GM18502 (cell line): ENCODE data around the gene F12.

Experiments used
- ATAC-seq: cut with Tn5 transposase; IDR thresholded peaks from one replicate; pipeline ENCODE4 v1.9.1; 2021; ENCODE audit warnings: mild to moderate bottlenecking; ENCODE audit not compliant: unreplicated experiment, poor library complexity

F12 gene

GRCh38 chr5:177372034-177372896 is 37.1 kb downstream of the F12 start:
- no peak for ATAC-seq

DNA sequence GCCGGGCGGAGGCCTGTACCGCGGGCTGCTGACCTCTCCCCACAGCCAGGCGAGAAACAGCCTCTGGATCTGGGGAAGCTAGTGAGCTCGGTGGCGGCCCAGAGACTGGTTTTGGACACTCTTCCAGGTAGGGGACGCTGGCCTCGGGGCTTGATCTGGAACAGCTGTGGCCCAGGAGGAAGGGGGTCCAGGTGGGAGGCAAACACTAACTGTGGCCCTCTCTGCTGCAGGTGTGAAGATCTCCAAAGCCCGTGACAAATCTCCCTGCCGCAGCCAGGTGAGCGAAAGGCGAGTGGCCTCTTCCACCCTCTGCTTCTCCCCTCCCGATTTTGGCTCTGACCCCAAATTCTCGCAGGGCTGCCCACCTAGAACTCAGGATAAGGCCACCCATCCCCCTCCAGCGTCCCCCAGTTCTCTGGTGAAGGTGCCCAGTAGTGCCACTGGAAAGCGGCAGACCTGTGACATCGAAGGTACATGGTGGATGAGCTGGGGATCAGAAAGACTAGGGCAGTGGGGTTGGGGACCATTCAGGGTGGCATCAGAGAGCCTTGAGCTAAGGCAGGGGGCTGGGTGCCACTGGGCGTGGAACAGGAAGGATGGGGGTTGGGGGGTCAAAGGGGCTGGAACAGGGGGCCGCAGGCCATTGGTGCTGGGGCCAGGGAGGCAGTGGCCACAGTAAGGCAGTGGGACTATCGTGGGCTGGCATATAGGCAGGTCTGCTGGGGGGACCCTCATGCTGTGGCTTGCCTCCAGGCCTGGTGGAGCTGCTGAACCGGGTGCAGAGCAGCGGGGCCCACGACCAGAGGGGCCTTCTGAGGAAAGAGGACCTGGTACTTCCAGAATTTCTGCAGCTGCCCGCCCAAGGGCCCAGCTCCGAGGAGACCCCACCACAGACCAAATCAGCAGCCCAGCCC is 38.0 kb downstream of the F12 start:
- no peak for ATAC-seq

DNA sequence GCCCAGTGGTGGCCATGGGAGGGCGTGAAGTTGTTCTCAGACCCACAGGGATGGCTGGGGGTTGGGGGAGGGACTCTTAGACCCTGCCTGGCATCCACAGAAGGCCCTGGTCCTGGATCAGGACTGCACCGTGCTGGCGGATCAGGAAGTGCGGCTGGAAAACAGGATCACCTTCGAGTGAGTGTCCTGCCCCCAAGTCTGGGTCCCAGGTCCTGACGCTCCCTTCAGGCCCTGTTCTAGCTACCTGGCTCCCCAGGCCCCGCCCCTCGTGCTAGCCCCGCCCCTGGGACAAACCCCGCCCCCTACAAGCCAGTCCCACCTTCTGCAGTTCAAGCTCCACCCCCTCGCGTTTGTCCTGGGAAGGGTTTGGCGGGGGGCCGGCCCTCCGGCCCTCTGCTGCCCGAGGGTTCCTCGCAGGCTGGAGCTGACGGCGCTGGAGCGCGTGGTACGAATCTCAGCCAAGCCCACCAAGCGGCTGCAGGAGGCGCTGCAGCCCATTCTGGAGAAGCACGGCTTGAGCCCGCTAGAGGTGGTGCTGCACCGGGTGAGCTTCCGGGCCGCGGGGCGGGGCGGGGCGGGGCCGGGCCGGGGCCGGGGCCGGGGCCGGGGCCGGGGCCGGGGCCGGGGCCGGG is 38.8 kb downstream of the F12 start:
- ATAC-seq: peak; percentile 69

GRCh38 chr5:177369645-177370440 is 39.5 kb downstream of the F12 start:
- no peak for ATAC-seq

DNA sequence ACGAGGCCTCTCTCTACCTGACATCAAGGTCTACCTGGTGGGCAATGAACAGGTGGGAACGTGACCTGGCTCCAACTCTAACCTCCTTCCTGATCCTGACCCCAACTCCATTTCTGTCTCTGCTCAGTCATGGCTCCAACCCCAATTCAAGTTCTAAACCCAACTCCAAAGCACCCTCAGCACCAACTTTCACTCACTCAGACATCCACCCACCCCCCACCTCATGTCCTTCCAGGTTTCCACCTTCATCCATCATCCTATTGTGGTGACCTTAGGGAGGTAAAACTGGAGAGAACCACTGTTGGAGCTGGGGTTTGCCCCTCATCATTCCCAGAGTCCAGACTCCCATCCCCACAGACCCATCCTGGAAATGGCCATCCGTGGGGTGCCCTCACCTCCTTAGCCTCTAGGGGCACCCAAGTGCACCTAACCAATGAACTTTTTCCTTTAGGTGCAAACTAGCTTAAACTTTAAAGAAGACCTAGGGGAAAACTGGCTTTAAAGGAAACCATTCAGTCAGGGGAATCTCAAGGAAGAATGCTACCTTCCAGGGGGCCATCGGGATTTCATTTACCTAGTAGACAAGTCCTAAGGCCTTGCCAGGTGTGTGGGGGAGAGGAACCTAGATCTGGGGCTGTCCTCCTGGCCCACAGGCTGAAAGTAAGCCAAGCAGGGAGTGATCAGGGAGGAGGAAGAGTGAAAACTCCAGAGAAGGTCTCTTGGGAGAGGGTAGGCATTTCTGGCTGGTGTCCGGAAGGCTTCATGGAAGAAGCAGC is 40.3 kb downstream of the F12 start:
- no peak for ATAC-seq

DNA sequence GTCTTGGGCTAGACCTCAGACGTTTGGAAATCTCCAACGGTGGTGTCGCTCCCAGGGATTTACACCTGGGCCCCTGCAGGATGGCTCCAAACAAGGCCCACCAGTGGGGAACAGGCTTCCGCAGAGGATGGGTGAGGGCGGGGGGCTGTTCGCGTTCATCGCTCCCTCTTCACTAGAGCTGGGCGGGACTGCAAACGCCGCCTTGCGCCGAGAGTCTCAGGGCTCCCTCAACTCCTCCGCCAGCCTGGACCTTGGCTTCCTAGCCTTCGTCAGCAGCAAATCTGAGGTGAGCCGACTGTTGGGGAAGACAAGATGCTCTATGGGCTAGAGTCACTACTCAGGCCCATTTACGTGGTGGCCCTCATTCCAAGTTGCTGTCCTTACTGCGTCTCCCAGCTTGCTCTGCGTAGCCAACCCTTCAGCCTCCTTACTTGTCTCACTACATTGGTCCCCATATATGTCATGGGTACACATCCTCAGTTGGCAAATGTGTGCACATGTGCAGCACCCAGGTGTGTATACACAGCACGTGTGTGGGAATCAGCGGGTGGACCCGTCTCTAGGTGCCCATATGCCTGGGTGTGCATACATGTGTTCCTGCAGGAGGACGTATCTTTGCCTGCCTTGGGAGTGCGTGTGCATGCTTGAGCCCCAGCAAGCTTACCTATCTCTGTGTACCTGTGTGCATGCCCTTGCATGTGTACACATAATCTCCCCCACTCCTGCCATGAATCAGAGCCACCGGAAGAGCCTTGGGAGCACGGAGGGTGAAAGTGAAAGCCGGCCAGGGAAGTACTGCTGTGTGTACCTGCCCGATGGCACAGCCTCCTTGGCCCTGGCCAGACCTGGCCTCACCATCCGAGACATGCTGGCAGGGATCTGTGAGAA is 41.1 kb downstream of the F12 start:
- ATAC-seq: no peak

GRCh38 chr5:177367323-177367848 is 42.0 kb downstream of the F12 start:
- ATAC-seq: no peak

GRCh38 chr5:177366528-177367322 is 42.6 kb downstream of the F12 start:
- no peak for ATAC-seq

DNA sequence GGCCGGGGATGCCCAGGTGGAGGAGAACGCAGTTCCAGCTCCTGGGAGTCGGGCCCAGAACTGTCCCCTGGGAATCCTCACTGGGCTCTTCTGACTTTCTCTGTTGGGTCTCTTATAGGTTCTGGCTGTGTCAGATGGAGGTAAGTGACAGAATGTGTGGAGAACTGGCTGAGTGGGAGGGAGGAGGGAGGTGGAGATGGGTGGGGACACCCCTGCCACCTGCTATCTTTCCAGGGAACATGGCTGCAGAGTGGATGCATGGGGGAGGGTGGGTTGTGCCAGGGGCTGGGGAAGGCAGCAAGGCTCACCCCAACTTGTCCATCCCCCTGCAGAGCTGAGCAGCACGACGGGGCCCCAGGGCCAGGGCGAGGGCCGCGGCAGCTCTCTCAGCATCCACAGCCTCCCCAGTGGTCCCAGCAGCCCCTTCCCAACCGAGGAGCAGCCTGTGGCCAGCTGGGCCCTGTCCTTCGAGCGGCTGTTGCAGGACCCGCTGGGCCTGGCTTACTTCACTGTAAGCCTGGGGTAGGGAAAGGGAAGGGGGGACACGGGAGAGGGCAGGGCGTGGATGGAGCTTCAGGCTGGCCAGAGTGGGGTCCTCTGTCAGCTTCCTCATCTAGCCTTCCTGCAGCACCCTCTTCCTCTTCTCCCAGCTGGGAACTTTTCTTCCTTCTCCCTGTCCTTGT is 43.4 kb downstream of the F12 start:
- no peak for ATAC-seq

GRCh38 chr5:177364159-177364962 is 45.0 kb downstream of the F12 start:
- no peak for ATAC-seq

GRCh38 chr5:177363565-177363964 is 45.8 kb downstream of the F12 start:
- ATAC-seq: no peak

DNA sequence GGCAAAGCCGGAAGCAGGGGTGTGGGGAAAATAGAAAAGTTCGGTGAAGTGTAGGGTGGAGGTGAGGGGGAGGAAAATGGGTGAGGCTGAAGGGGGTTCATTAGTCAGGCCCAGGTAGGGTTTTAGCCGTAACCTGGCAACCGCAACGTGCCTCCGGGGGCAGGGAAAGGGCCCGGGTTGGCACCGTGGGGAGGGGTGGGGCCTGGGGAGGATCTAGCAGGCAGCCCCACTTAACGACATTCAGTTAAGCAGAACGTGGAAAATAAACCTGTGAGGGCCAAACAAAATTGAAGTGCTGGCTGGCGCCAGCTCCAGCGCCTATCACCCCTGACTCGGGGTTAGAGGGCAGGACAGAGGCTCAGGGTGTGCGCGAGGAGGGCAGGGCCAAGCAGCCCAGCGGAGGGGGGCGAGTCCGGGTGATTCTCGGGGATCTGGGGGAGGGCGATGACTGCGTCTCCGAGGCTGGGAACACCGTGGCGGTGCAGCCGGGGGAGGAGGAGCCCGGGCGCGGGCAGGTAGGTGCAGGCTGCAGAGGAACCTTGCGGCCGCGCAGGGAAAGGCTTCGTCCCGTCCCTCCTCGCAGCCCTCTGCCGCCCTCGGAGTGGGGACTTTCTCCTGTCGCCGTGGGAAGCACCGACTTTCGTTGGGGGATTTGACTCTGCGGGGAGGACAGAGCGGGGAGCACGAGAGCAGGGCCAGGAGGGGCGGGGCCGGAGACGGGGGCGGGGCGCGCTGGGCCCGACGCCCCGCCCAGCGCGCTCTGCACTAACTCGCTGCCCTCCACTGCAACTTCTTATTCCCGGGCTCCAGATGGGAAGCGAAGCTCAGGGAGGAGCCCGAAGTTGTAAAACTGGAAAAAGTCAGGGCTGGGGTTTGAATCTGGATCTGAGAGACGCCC is 46.5 kb downstream of the F12 start:
- peak; percentile 41 for ATAC-seq

DNA sequence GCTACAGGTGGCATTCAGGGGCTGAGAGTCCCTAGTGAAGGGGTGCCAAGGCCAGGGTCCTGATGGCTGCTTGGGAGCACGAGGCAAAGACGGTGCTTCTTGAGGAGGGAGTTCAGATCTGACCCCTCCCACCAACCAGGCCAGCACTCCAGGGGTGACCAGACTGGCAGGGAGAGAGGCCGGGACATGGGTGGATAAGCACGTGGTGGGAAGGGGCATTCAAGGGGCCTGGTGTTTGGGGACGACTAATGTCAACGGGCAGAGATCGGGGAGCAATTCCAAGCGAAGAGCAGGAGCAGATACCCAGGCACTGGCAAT is 47.1 kb downstream of the F12 start:
- no peak for ATAC-seq

GRCh38 chr5:177361418-177362291 is 47.7 kb downstream of the F12 start:
- no peak for ATAC-seq
